ENCODE results near the gene WSB1.

Gene WSB1

GRCh38 chr17:27332047-27332393, 38.1 kb downstream of the WSB1 start:
- DNase-seq (ENCODE audit: low spot score), result no peak
- TF ChIP-seq CTCF (IDR thresholded peaks at IDR 0.05; ENCODE audit: borderline replicate concordance, control extremely low read depth, extremely low read depth, insufficient read depth, missing control alignments), result no peak
- in situ Hi-C loops (cut with MboI; ENCODE audit: low sequenced_read_pairs, unreplicated experiment), result loop anchor here (10.0 to 25.0 kb wide), 2 partner anchors 87 to 270 kb away; no protein-coding TSS in a partner anchor

DNA sequence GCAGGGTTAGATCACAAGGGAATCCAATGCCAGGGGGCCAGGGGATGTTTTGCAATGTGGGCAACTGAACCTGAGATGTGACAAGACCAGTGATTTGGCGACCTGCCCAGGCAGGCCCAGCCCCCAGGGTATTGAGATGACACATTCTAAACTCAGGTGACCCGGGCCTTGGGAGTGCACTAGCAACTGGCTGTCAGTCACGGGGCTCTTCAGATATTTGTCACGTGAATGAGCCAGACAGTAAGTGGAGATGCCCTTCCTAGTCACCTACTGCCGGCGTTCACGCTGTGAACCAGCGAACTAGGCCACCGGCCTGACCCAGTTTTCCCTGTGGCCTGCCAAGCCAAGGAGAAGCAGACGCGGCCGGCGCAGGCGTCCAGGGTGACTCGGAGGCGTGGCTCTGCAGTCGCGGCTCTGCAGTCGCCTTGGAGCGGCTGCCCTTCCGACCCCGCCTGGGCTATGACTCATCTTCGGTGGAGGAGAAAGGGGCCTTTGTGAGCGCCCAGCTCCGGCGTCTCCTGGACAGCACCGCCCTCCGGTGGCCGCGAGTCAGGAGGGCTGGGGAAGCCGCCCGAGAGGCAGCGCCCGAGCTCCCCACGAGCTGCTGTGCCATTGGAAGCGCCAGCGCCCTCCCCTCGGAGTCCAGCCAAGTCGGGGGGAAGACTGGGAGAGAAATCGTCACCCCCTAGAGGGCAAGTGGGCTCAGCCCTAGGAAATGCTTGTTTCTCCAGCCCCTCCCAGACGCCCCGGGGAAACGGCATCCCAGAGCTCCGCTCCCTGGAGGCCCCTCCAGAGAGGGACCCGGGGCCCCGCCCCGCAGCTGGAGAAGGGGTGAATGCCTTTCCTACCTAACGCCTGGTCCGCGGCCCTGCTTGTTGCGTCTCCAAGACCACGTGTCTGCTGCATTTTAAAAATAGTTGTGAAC, 38.8 kb downstream of the WSB1 start:
- in situ Hi-C loops (cut with MboI; ENCODE audit: low sequenced_read_pairs, unreplicated experiment), result loop anchor here (10.0 to 25.0 kb wide), 2 partner anchors 88 to 270 kb away; no protein-coding TSS in a partner anchor
- peak; percentile 93 for DNase-seq (ENCODE audit: low spot score)
- peak; percentile 88 for TF ChIP-seq CTCF (IDR thresholded peaks at IDR 0.05; ENCODE audit: borderline replicate concordance, control extremely low read depth, extremely low read depth, insufficient read depth, missing control alignments)

DNA sequence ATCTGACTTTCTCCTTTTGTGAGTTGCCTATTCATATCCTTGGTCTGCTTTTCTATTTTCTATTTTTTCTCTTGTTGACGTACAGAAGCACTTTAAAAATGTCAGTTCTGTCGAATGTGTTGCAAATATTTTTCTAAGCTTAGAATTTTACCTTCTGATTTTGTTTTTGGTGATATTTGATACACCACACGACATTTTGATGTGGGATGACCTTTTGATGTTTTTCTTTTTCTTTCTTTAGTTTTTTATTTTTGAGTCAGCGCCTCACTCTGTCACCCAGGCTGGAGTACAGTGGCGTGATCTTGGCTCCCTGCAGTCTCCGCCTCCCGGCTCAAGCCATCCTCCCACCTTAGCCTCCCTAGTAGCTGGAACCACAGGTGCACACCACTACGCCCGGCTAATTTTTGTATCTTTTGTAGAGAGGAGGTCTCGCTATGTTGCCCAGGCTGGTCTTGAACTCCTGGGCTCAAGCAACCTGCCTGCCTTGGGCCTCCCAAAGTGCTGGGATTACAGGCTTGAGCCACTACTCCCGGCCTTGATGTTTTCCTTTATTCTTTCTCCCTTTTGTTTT, 39.6 kb downstream of the WSB1 start:
- DNase-seq (ENCODE audit: low spot score), result no peak
- TF ChIP-seq CTCF (IDR thresholded peaks at IDR 0.05; ENCODE audit: borderline replicate concordance, control extremely low read depth, extremely low read depth, insufficient read depth, missing control alignments), result no peak
- in situ Hi-C loops (cut with MboI; ENCODE audit: low sequenced_read_pairs, unreplicated experiment), result loop anchor here (10.0 to 25.0 kb wide), 2 partner anchors 89 to 271 kb away; no protein-coding TSS in a partner anchor

GRCh38 chr17:27336184-27336583, 42.3 kb downstream of the WSB1 start:
- DNase-seq (ENCODE audit: low spot score), result no peak
- in situ Hi-C loops (cut with MboI; ENCODE audit: low sequenced_read_pairs, unreplicated experiment), result loop anchor here (10.0 to 25.0 kb wide), 2 partner anchors 91 to 274 kb away; no protein-coding TSS in a partner anchor
- no peak for TF ChIP-seq CTCF (IDR thresholded peaks at IDR 0.05; ENCODE audit: borderline replicate concordance, control extremely low read depth, extremely low read depth, insufficient read depth, missing control alignments)

DNA sequence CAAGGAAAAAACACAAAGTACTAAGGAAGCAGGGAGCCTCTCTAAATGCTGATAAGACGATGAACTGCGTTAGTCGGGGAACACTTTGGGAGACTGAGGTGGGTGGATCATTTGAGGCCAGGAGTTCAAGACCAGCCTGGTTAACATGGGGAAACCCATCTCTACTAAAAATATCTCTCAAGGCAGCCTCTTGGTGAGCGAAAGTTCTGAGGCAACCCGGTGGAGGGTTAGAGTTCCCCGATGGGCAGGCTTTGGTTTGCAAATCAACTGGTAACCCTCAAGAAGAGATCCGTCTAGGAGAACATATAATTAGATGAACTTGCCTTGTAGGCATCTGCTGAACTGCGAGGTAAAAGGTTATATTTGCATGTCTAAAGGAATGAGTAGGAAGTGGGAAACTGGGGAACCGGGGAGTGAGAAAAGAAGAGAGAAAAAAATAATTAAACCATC, 44.6 kb downstream of the WSB1 start:
- TF ChIP-seq CTCF (IDR thresholded peaks at IDR 0.05; ENCODE audit: borderline replicate concordance, control extremely low read depth, extremely low read depth, insufficient read depth, missing control alignments), result no peak
- no peak for DNase-seq (ENCODE audit: low spot score)
- in situ Hi-C loops (cut with MboI; ENCODE audit: low sequenced_read_pairs, unreplicated experiment), result loop anchor here (10.0 to 25.0 kb wide), 2 partner anchors 94 to 276 kb away; no protein-coding TSS in a partner anchor

- in situ Hi-C loops (cut with MboI; ENCODE audit: low sequenced_read_pairs, unreplicated experiment), result loop anchor here (10.0 to 25.0 kb wide), 2 partner anchors 95 to 277 kb away; no protein-coding TSS in a partner anchor
- DNase-seq (ENCODE audit: low spot score), result no peak
- no peak for TF ChIP-seq CTCF (IDR thresholded peaks at IDR 0.05; ENCODE audit: borderline replicate concordance, control extremely low read depth, extremely low read depth, insufficient read depth, missing control alignments)
Measured at GRCh38 chr17:27339198-27339835, 45.4 kb downstream of the WSB1 start.
